GOT3 (cell line): Measurements from ENCODE around the gene FRYL.
"Not testable (repeated sequence)": the region's sequence is repeated elsewhere in the genome, so short reads cannot be mapped to it uniquely, and the experiment has no call there.

Source experiments
- DNase-seq: peaks from one replicate; lab custom pipeline; 2025; ENCODE audit warnings: mixed read lengths; lab: John Stamatoyannopoulos, UW

The FRYL gene

GRCh38 chr4:48698029-48698971 is 81.8 kb downstream of the FRYL start:
- no peak for DNase-seq

GRCh38 chr4:48697516-48697915 is 82.6 kb downstream of the FRYL start:
- DNase-seq, result not testable (repeated sequence)

- no peak for DNase-seq
These were observed 85.3 kb downstream of the FRYL start for GRCh38 chr4:48694824-48695223.

DNA sequence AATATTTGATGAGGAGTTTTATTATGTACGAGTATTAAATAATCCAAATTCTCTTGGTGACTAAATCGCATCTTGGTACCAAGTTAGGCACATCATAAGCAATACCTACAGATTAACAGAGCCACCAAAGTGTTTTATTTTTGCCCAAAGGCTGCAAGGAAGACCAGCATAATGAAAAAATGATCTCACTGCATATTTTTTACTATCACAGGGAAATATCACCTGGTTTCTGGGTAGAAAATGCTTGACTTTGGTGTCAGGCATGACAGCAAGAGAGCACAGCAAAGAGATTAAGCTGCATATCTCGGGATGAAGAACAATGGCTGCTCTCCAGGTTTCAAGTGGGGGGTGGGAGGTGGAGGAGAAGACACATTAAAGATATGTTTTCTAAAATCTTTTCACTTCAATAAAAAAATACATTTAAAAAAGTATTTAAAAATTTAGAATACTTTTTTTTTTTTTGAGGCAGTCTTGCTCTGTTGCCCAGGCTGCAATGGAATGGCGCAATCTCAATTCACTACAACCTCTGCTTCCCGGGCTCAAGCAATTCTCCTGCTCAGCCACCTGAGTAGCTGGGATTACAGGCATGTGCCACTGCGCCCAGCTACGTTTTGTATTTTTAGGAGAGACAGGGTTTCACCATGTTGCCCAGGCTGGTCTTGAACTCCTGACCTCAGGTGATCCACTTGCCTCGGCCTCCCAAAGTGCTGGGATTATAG is 86.1 kb downstream of the FRYL start:
- no peak for DNase-seq

GRCh38 chr4:48692897-48693296 is 87.2 kb downstream of the FRYL start:
- DNase-seq, result no peak

GRCh38 chr4:48692044-48692443 is 88.0 kb downstream of the FRYL start:
- no peak for DNase-seq

- no peak for DNase-seq
These were observed 91.1 kb downstream of the FRYL start for GRCh38 chr4:48688953-48689352.

- DNase-seq, result no peak
These were observed 92.6 kb downstream of the FRYL start for GRCh38 chr4:48687313-48688051.

GRCh38 chr4:48686369-48686768 is 93.7 kb downstream of the FRYL start:
- DNase-seq, result no peak

GRCh38 chr4:48683784-48684666 is 96.1 kb downstream of the FRYL start:
- DNase-seq, result no peak

DNA sequence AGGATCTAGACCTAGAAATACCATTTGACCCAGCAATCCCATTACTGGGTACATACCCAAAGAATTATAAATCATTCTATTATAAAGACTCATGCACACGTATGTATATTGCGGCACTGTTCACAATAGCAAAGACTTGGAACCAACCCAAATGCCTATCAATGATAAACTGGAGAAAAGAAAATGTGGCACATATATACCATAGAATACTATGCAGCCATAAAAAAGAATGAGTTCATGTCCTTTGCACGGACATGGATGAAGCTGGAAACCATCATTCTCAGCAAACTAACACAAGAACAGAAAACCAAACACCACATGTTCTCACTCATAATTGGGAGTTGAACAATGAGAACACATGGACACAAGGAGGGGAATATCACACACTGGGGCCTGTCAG is 97.2 kb downstream of the FRYL start:
- DNase-seq, result not testable (repeated sequence)

GRCh38 chr4:48681856-48682255 is 98.2 kb downstream of the FRYL start:
- no peak for DNase-seq

DNA sequence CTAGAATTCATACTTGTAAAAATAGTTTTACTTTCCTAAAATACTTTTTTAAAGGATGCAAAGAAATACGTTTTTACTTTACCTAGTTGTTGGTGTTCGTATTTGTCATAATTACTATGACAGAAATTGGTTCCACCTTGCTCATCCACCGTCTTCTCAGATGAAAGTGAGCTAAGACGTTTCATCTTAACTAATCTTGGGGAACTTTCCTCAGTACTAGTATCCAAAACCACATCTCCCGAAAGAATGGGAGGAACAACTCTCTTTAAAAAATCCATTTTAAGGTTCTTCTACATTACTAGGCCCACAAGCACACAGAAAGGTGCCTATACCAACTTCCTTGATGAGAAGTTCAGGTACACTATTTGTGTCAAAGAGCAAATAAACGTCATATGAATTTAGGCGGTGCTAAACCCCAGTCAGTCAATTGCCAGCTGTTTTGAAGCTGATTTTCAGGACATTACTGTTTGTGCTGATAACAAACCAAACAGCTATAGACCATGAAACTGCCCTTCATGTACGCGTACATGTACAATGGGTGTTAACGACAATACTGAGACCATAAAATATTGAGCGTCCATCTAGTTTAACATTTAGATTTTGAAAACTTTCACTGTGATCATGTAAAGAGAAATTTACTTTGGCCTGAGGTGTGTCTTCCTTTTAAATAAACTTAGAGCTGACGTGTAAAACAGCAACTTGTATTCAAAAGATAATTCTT is 99.1 kb downstream of the FRYL start:
- DNase-seq, result no peak

DNA sequence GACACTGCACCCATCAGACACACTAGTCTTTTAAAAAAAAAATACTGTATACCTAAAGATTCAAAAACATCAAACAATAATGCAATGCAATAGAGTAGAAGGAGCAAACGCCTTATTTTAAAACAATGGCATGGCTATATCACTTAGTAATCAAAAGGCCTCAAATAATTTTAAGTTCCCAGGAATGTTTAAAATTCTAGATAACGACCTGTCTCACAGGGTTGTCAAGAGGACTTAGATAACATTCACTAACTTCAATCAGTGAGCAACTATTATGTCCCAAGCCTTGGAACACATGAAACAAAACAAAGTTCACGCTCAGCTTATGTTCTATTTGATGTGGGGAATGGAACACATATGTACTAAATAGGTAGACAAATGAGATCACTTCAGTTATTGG is 106.5 kb downstream of the FRYL start:
- DNase-seq, result no peak

DNA sequence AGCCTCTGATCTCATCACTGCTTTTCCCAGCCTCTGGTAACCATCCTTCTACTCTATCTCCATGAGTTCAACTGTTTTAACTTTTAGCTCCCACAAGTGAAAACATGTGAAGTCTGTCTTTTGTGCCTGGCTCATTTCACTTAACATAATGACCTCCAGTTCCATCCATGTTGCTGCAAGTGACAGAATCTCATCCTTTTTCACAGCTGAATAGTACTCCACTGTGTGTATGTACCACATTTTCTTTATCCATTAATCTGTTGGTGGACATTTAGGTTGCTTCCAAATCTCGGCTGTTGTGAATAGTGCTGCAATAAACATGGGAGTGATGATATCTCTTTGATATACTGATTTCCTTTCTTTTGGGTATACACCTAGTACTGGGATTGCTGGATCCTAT is 109.5 kb downstream of the FRYL start:
- no peak for DNase-seq

DNA sequence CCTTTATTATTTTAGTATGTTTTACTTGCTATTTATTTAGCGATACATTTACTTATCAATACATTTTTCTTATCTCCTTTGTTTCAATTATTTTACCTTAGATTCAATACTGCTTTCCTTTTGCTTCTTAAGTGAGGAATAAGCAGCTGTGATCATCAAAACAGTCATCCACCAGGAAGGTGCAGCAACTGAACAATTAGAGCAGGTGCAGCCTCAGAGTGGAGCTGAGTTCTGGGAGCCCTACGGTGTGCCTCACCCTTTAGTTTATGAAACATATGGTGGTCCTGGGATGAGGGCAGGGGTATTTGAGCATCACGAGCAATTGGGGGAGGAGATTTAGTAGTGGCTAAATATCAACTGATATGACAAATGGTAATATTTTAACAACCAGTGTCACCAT is 111.0 kb downstream of the FRYL start:
- no peak for DNase-seq

GRCh38 chr4:48668254-48669017 is 111.6 kb downstream of the FRYL start:
- no peak for DNase-seq

GRCh38 chr4:48667148-48667547 is 112.9 kb downstream of the FRYL start:
- DNase-seq, result no peak

- no peak for DNase-seq
These were observed 114.4 kb downstream of the FRYL start for GRCh38 chr4:48665555-48666186.

DNA sequence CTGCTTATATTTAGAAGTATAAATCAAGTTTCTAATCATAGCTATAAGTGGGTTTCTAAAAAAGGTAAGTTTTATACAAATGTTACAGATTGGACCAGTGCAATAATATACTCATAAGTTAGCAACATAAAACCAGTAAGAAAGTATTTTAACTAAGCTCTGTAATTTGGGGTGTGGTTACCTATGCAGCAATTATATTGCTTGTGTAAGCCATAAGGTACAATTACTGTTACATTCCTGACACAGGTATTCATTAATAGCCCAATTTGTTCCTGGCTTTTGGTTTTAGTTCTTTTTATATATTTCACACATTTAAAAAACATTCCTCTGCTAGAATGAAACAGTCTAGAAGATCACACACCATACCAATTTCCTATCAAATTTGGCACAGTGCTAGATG is 115.1 kb downstream of the FRYL start:
- DNase-seq, result no peak
